ENCODE data around the gene DDC. TPM values are rescaled to one million over a fixed set of nuclear protein-coding genes. Genes with fewer than 3 reads are reported as not detected.
A peak's percentile ranks its signal among the peaks of the same experiment; 100 is the strongest.
"Not testable (repeated sequence)": the region's sequence is repeated elsewhere in the genome, so short reads cannot be mapped to it uniquely, and the experiment has no call there.

DDC gene
- total RNA-seq, 1 donor from 2014 or later = not detected

GRCh38 chr7:50459183-50459582 is 106.0 kb downstream of the DDC start:
- DNase-seq (ENCODE audit: low read depth) = not testable (repeated sequence)

DNA sequence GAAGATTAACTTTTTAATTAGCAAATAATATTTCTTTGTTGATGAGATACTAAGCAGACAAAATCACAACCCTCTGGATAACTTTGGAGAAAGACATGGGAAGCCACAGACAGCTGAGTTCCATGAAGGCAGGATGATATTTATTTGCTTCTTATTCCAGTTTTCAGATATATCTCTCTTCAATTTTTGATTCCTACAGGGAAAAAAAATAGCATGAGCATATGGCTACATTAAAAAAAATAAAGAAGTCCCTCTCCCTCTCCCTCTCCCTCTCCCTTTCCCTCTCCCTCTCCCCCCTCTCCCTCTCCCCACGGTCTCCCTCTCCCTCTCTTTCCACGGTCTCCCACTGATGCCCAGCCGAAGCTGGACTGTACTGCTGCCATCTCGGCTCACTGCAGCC is 106.6 kb downstream of the DDC start:
- DNase-seq (ENCODE audit: low read depth) = not testable (repeated sequence)

- DNase-seq (ENCODE audit: low read depth) = no peak
Measured at GRCh38 chr7:50456371-50457123, 108.7 kb downstream of the DDC start.

DNA sequence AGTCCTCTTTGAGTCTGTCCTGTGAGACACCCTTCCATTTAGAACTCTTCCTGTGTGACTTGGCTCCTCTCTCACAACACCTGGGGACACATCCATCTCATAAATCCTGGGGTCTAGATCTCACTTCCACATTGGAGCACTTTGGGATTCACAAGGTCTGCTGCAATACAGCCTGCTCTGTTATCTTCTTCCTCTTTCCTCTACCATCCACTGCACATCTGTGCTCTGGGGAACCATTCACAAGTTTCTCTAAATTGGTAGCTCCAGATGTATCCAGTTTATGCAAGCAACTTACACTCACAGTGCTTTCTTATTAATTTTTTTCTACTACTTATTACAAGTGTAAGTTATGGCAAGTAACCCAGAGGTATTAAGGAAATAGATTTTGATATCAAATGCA is 109.5 kb downstream of the DDC start:
- no peak for DNase-seq (ENCODE audit: low read depth)

- no peak for DNase-seq (ENCODE audit: low read depth)
Measured at GRCh38 chr7:50454968-50455367, 110.2 kb downstream of the DDC start.

DNA sequence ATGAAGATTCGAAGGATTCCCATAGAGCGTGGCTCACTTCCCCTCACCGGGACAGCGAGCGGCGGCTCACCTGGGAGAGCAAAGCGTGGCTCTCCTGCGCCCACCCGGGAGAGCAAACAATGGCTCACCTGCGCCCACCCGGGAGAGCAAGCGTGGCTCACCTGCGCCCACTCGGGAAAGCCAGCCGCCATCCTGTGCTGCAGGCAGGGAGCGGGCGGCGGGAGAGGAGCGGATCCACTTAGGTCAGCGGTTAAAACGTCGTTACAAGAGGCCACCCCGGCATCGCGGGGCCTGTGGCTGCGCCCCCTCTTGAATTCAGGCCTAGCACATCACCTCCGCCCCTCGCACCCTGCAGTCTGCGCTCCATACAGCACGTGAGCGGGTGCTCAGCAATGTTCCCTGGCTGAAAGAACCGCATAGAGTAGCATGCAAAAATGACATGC is 114.6 kb downstream of the DDC start:
- DNase-seq (ENCODE audit: low read depth) = peak; percentile 40

- peak; percentile 85 for DNase-seq (ENCODE audit: low read depth)
Measured at GRCh38 chr7:50449881-50450589, 115.2 kb downstream of the DDC start, which contains the start of gene FIGNL1. Gene FIGNL1, minus strand, starts transcription at chr7:50450350. Its CDS starts 3,063 bp downstream, at chr7:50447287.

DNA sequence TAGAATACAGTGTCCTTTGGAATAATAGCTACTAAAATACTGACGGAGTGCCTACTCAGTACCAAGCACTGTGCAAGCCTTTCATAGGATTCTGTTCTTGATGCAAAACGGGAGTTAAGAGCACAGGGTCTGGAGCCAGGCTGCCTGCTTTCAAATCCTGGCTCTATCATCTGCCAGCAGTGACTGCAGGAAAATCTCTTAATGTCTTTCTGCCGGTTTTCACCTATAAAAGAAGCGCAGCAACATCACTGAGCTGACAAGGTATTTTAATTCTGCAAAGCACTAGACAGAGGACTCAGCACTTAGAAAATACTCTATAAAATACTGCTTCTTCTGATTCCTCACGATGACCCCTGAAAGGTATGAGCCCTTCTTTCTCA is 115.7 kb downstream of the DDC start:
- DNase-seq (ENCODE audit: low read depth) = peak; percentile 6

DNA sequence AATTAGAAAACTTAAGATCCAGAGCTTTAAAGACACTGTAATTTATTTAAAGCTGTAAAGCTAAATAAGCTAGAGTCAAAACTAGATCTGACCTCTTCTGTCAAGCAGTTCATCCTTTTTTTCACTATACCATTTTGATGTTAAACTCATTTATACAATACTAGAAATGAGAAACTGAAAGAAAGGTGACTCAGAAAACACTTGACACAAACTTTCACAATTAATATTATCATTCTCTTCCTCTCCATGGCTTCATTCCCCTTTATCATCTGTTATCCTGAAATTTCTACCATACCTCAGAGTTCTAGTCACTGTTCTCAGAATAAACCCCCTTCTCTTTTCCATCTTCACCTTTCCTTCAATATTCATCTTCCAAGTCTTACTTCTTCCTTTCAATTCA is 116.4 kb downstream of the DDC start:
- no peak for DNase-seq (ENCODE audit: low read depth)

DNA sequence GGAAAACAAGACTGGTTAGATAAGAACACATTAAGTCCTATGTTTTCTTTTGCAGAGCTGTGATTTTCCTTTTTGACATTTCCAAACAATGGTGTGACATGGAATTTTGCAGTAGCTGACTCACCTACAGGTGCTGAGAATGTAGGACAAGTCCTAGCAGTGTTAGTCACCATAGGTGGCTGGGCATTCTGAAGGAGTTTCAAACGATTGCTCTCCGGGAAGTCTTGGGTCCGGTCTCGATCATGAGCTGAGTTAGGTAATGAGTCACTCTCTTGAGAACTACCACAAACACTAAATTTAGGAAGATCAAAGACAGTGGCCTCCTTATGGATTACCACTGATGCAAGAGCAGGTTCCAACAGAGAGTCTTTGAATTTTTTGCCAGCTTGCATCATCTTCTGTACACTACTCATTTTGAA is 118.7 kb downstream of the DDC start:
- peak; percentile 62 for DNase-seq (ENCODE audit: low read depth)

- peak; percentile 42 for DNase-seq (ENCODE audit: low read depth)
Measured at GRCh38 chr7:50436133-50436806, 128.9 kb downstream of the DDC start.

GRCh38 chr7:50431722-50432305 is 133.4 kb downstream of the DDC start:
- DNase-seq (ENCODE audit: low read depth) = no peak

DNA sequence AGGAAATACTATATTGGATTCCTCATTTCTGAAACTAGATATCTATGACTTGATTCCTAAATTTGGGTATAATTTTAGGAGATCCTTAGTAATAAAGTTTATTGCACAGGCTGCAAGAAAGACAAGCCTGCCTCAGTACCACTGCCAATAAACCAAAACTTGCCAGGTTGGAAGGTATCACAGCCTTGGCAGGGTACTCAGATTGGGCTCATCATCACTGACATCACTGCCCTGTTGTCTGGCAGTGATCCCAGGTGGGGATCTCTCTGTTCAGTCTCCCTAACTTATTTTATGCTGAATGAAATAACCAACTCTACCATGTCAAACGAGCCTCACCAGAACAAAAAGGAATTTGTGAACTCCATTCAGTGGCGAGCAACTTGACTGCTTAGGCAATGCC is 133.9 kb downstream of the DDC start:
- DNase-seq (ENCODE audit: low read depth) = no peak

DNA sequence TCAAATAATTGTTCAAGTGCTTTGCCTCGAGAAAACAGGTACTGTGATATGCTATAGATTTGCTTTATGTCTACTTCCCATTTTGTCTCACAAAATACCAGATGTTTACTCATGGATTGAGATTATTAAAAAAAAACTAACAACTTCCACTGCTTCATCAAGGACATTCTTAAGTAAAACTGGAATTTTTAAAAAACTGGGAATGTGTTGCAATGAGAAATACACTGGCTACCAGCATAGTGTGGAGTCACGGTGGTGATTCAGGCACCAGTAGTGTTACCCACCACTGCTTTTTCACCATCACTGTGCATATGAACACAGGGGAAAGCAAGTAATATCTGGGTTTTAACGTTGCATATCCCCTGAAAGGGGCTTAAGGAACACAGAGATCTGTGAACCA is 136.3 kb downstream of the DDC start:
- no peak for DNase-seq (ENCODE audit: low read depth)

DNA sequence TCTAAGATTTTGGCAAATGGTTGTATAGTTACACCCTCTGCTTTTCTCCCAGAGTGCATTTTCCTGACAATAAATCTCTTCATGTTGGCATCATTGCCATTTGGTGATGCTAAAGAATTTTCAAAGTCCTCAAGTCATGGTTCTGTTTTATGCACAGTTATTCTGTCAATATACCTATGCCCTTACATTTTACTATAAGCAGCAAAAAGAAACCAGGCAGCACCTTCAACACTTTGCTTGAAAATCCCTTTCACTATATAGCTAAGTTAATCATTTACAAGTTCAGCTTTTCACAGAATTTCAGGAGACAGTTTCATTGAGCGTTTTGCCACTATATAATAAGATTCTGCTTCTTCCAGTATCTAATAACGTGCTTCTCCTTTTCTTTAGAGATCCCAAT is 137.7 kb downstream of the DDC start:
- no peak for DNase-seq (ENCODE audit: low read depth)

GRCh38 chr7:50426280-50427045 is 138.7 kb downstream of the DDC start:
- DNase-seq (ENCODE audit: low read depth) = no peak

GRCh38 chr7:50425318-50425717 is 139.9 kb downstream of the DDC start:
- DNase-seq (ENCODE audit: low read depth) = no peak

GRCh38 chr7:50423860-50424259 is 141.3 kb downstream of the DDC start:
- peak; percentile 7 for DNase-seq (ENCODE audit: low read depth)

DNA sequence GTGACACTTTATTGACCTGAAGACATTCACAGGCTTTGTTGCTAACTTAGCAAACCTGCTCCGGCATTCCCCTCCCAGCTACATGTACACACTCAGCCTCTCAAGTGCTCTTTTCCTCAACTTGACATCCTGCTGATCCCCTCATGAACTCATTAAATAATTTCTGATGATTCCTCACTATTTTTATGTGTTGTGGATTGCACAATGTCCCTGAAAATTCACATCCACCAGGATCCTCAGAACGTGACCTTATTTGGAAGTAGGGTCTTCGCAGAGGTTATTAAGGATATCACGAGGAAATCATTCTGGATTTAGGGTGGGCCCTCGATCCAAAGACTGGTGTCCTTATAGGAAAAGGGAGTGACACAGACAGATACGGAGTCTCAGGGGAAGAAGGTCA is 142.3 kb downstream of the DDC start:
- DNase-seq (ENCODE audit: low read depth) = no peak

GRCh38 chr7:50421043-50421442 is 144.2 kb downstream of the DDC start:
- DNase-seq (ENCODE audit: low read depth) = no peak
